ENCODE results near the gene CCDC69.
"Not testable (repeated sequence)": the region's sequence is repeated elsewhere in the genome, so short reads cannot be mapped to it uniquely, and the experiment has no call there.

Gene CCDC69

DNA sequence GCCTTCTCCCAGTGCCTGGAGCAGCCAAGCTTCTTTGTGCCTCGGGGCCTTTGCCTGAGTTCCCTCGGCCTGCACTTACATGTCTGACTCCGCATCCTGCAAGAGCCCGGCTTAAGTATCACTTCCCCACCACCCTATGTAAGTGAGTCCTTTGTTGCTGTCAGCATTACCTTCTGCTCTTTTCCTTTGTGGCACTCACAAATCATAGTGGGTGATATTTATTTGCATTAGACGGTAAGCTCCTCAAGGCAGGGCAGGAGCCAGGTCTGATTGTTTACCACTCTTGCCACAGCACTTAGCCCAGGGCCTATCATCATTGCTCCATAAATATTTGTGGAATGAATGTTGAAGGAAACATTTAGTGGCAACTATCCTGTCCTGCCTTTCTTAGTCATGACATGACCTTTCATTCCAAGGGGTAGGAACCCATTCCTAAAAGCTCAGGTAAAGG is 33.9 kb upstream of the CCDC69 start:
- Histone ChIP-seq H2AFZ (ENCODE audit: low read length) (no peak overlapping the region), H3F3A (ENCODE audit: insufficient read depth, low read length) (no peaks in the 10 kb centered on the region), H3K9me2 (ENCODE audit: low read depth, low read length) (no peaks in the 10 kb centered on the region), H3K4me3 (ENCODE audit: low read depth, low read length, poor library complexity, severe bottlenecking) (peak overlapping the region; percentile 88), H3K9me3 (ENCODE audit: low read length) (no peaks in the 10 kb centered on the region), H3K27me3 (ENCODE audit: insufficient read depth, low read length) (no peaks in the 10 kb centered on the region), H3K9ac (ENCODE audit: low read length) (peak overlapping the region; percentile 40; the same call in 1 of the 2 replicates), H3K4me1 (ENCODE audit: insufficient read depth, low read length, severe bottlenecking) (peaks cover 47% of the 10 kb centered on the region), H3K36me3 (ENCODE audit: insufficient read depth, low read length) (peaks cover 33% of the 10 kb centered on the region), H3K27ac (ENCODE audit: low read depth, low read length, poor library complexity, severe bottlenecking) (peak overlapping the region; percentile 88), H3K79me2 (ENCODE audit: insufficient read depth, low read length) (peaks cover 43% of the 10 kb centered on the region), H3K4me2 (ENCODE audit: low read length) (peak overlapping the region; percentile 55), H4K20me1 (ENCODE audit: insufficient read depth, low read length) (no peaks in the 10 kb centered on the region)
- TF ChIP-seq EZH2 (IDR thresholded peaks at IDR 0.05; ENCODE audit: borderline replicate concordance, low read length) (no peak), CTCF (IDR thresholded peaks at IDR 0.05; ENCODE audit: low read length) (no peak)

- H4K20me1 ChIP-seq (ENCODE audit: insufficient read depth, low read length), result no peaks in the 10 kb centered on the region
- H3K9me2 ChIP-seq (ENCODE audit: low read depth, low read length), result no peaks in the 10 kb centered on the region
- no peaks in the 10 kb centered on the region for H3F3A ChIP-seq (ENCODE audit: insufficient read depth, low read length)
- H3K4me3 ChIP-seq (ENCODE audit: low read depth, low read length, poor library complexity, severe bottlenecking), result peak overlapping the region; percentile 88
- H3K27me3 ChIP-seq (ENCODE audit: insufficient read depth, low read length), result no peaks in the 10 kb centered on the region
- peaks cover 64% of the 10 kb centered on the region for H3K4me1 ChIP-seq (ENCODE audit: insufficient read depth, low read length, severe bottlenecking)
- no peak overlapping the region for H2AFZ ChIP-seq (ENCODE audit: low read length)
- H3K4me2 ChIP-seq (ENCODE audit: low read length), result peak overlapping the region; percentile 88
- H3K36me3 ChIP-seq (ENCODE audit: insufficient read depth, low read length), result peaks cover 13% of the 10 kb centered on the region; the same call in 1 of the 2 replicates
- peaks cover 43% of the 10 kb centered on the region for H3K79me2 ChIP-seq (ENCODE audit: insufficient read depth, low read length)
- no peaks in the 10 kb centered on the region for H3K9me3 ChIP-seq (ENCODE audit: low read length)
- H3K9ac ChIP-seq (ENCODE audit: low read length), result peak overlapping the region; percentile 64
- H3K27ac ChIP-seq (ENCODE audit: low read depth, low read length, poor library complexity, severe bottlenecking), result peak overlapping the region; percentile 88
- no peak for TF ChIP-seq CTCF (IDR thresholded peaks at IDR 0.05; ENCODE audit: low read length)
- TF ChIP-seq EZH2 (IDR thresholded peaks at IDR 0.05; ENCODE audit: borderline replicate concordance, low read length), result no peak
Measured at GRCh38 chr5:151255621-151256286, 31.9 kb upstream of the CCDC69 start.

DNA sequence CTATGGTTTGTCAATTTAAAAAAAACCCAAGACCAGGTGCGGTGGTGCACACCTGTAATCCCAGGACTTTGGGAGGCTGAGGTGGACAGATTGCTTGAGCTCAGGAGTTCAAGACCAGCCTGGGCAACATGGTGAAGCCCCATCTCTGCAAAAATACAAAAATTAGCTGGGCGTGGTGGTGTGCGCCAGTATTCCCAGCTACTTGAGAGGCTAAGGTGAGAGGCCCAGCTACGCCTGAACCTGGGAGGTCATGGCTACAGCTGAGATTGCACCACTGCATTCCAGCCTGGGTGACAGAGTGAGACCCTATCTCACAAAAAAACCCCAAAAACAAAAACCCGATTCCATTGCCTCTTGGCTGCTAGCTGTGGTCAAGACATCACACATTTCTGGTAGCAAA is 31.1 kb upstream of the CCDC69 start:
- peak overlapping the region; percentile 88 for H3K4me2 ChIP-seq (ENCODE audit: low read length)
- H3K27ac ChIP-seq (ENCODE audit: low read depth, low read length, poor library complexity, severe bottlenecking), result peak overlapping the region; percentile 88
- H3K4me1 ChIP-seq (ENCODE audit: insufficient read depth, low read length, severe bottlenecking), result peaks cover 71% of the 10 kb centered on the region
- peak overlapping the region; percentile 86 for H3K9ac ChIP-seq (ENCODE audit: low read length)
- H3K9me2 ChIP-seq (ENCODE audit: low read depth, low read length); H3K27me3 ChIP-seq (ENCODE audit: insufficient read depth, low read length); H3F3A ChIP-seq (ENCODE audit: insufficient read depth, low read length); H2AFZ ChIP-seq (ENCODE audit: low read length); H3K9me3 ChIP-seq (ENCODE audit: low read length); H4K20me1 ChIP-seq (ENCODE audit: insufficient read depth, low read length): not testable (repeated sequence)
- H3K4me3 ChIP-seq (ENCODE audit: low read depth, low read length, poor library complexity, severe bottlenecking), result peak overlapping the region; percentile 88
- H3K36me3 ChIP-seq (ENCODE audit: insufficient read depth, low read length), result peaks cover 11% of the 10 kb centered on the region; the same call in 1 of the 2 replicates
- peaks cover 43% of the 10 kb centered on the region for H3K79me2 ChIP-seq (ENCODE audit: insufficient read depth, low read length)

- H3K79me2 ChIP-seq (ENCODE audit: insufficient read depth, low read length), result peaks cover 43% of the 10 kb centered on the region
Measured at GRCh38 chr5:151254556-151254955, 30.7 kb upstream of the CCDC69 start.

More at GRCh38 chr5:151254556-151254955, 30.7 kb upstream of the CCDC69 start:
- Histone ChIP-seq H3K9me2 (ENCODE audit: low read depth, low read length) (no peaks in the 10 kb centered on the region), H3K4me3 (ENCODE audit: low read depth, low read length, poor library complexity, severe bottlenecking) (peak overlapping the region; percentile 88), H3K27me3 (ENCODE audit: insufficient read depth, low read length) (no peaks in the 10 kb centered on the region), H3K36me3 (ENCODE audit: insufficient read depth, low read length) (peaks cover 7% of the 10 kb centered on the region; the same call in 1 of the 2 replicates), H3K4me1 (ENCODE audit: insufficient read depth, low read length, severe bottlenecking) (peaks cover 71% of the 10 kb centered on the region), H3K4me2 (ENCODE audit: low read length) (peak overlapping the region; percentile 88), H3K9ac (ENCODE audit: low read length) (peak overlapping the region; percentile 86), H3F3A (ENCODE audit: insufficient read depth, low read length) (no peaks in the 10 kb centered on the region), H2AFZ (ENCODE audit: low read length) (no peak overlapping the region), H3K9me3 (ENCODE audit: low read length) (no peaks in the 10 kb centered on the region), H3K27ac (ENCODE audit: low read depth, low read length, poor library complexity, severe bottlenecking) (peak overlapping the region; percentile 88), H4K20me1 (ENCODE audit: insufficient read depth, low read length) (no peaks in the 10 kb centered on the region)
- TF ChIP-seq CTCF (IDR thresholded peaks at IDR 0.05; ENCODE audit: low read length) (no peak), EZH2 (IDR thresholded peaks at IDR 0.05; ENCODE audit: borderline replicate concordance, low read length) (no peak)

Data from OCI-LY1 (cell line).